Ascending aorta (tissue), 2 donors: ENCODE measurements around the gene BRIX1. TPM values are rescaled to one million over a fixed set of nuclear protein-coding genes. Genes with fewer than 3 reads are reported as not detected.

Experiments
- DNase-seq, 2 donors: peaks; one replicate each; pipeline ENCODE4 v3.0.0-alpha.2; 2019; ENCODE audit warnings: low spot score in 2 of 2
- H3K27ac ChIP-seq, 2 donors: fragments of 200-600 bp; sonication (generic); one replicate each; pipeline ENCODE4 v1.5.1; 2016 to 2017; ENCODE audit warnings: mild to moderate bottlenecking in 1 of 2
- H3K27me3 ChIP-seq: fragments of 200-600 bp; sonication (generic); one replicate; pipeline ENCODE4 v1.5.1; 2017
- H3K36me3 ChIP-seq, 2 donors: fragments of 200-600 bp; sonication (generic); one replicate each; pipeline ENCODE4 v1.5.1; 2016
- H3K4me1 ChIP-seq, 2 donors: fragments of 200-600 bp; sonication (generic); one replicate each; pipeline ENCODE4 v1.5.1; 2016 to 2017; ENCODE audit warnings: mild to moderate bottlenecking in 1 of 2
- H3K4me3 ChIP-seq, 2 donors: fragments of 200-600 bp; sonication (generic); one replicate each; pipeline ENCODE4 v1.5.1; 2016 to 2017; ENCODE audit warnings: mild to moderate bottlenecking in 1 of 2
- H3K9me3 ChIP-seq, 2 donors: fragments of 200-600 bp; sonication (generic); one replicate each; pipeline ENCODE4 v1.5.1; 2016
- CTCF ChIP-seq, 3 experiments: fragments of 200-600 bp in 2 of 3; fragments of 450-650 bp in 1 of 3; sonication (generic) in 2 of 3; IDR thresholded peaks; one replicate each; pipeline ENCODE4 v1.5.1; 2016 to 2019; ENCODE audit warnings: antibody characterized with exemption in 3 of 3, mild to moderate bottlenecking in 1 of 3, moderate library complexity in 1 of 3
- intact Hi-C: fragments of 100-400 bp; cut with DNase I; formaldehyde crosslinking; loops from one replicate; pipeline ENCODE4 v1.15.1; 2023
- total RNA-seq: library from RNA; depleted of rRNA; stranded (reverse); fragments of >200 nt; gene quantifications from one replicate; pipeline ENCODE4 v1.1.0, GENCODE V29; 2016

The BRIX1 gene
- 8.5 TPM for total RNA-seq

GRCh38 chr5:34915139-34915855 lies at the start of gene BRIX1, which contains the start of gene RAD1:
TSS of gene BRIX1 (plus strand) at chr5:34915711. CDS start at chr5:34915739, 28 bp downstream.
TSS of gene RAD1 (minus strand) at chr5:34915504. CDS start at chr5:34914892, 612 bp downstream.
- Histone ChIP-seq H3K9me3 (no peaks in the 10 kb centered on the region), H3K27me3 (no peaks in the 10 kb centered on the region), H3K4me3 (peak within 1 kb of the TSS; percentile 89 to 93), H3K4me1 (peaks cover 0 to 18% of the 10 kb centered on the region in 2 donors), H3K36me3 (peaks cover 3 to 19% of the 10 kb centered on the region in 2 donors), H3K27ac (peak within 1 kb of the TSS; percentile 85 to 87)
- intact Hi-C loops: loop anchor here (1.0 to 5.0 kb wide), 2 partner anchors 14 to 258 kb away; partner anchors contain the start of genes DNAJC21 and RAI14
- TF ChIP-seq CTCF (IDR thresholded peaks at IDR 0.05): peak in 1 of 3 experiments; percentile 22
- peak; percentile 88 to 98 for DNase-seq

DNA sequence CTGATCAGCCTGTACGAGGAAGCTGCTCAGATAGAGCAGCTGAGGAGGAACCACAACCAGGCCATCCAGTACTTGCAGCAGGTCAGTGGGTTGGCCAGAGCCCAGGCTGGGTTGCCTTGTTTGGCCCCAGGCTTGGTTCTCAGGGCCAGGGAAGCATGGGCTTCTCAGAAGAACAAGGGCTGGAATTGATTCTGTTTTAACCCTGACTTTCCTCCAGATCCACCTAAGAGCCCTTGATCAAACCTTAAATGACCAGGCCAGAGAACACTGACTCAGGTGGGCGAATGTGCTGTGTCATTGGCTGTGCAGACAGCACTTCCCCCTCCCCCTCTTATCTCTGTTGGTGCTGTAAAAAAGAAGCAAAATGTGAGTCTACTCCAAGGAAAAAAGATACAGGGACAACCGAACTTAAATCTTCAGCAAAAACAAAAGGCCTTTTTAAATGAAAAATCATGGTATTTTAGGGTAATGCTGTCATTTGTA lies 48.5 kb upstream of the BRIX1 start:
- no peak overlapping the region for H3K4me3 ChIP-seq
- H3K9me3 ChIP-seq: no peaks in the 10 kb centered on the region
- intact Hi-C loops: no loop called here
- H3K27me3 ChIP-seq: no peaks in the 10 kb centered on the region
- DNase-seq: no peak
- H3K36me3 ChIP-seq: no peaks in the 10 kb centered on the region
- peak overlapping the region in 1 of 2 donors; percentile 43 for H3K27ac ChIP-seq
- H3K4me1 ChIP-seq: peaks cover 0 to 5% of the 10 kb centered on the region in 2 donors
- no peak for TF ChIP-seq CTCF (IDR thresholded peaks at IDR 0.05)

GRCh38 chr5:34867660-34868059 lies 47.9 kb upstream of the BRIX1 start:
- H3K9me3 ChIP-seq: no peaks in the 10 kb centered on the region
- no peaks in the 10 kb centered on the region for H3K36me3 ChIP-seq
- H3K4me1 ChIP-seq: peaks cover 0 to 5% of the 10 kb centered on the region in 2 donors
- no peak overlapping the region for H3K27ac ChIP-seq
- intact Hi-C loops: no loop called here
- no peaks in the 10 kb centered on the region for H3K27me3 ChIP-seq
- no peak overlapping the region for H3K4me3 ChIP-seq
- TF ChIP-seq CTCF (IDR thresholded peaks at IDR 0.05): no peak
- no peak for DNase-seq

GRCh38 chr5:34868791-34869190 lies 46.7 kb upstream of the BRIX1 start:
- Histone ChIP-seq H3K4me1 (peaks cover 0 to 5% of the 10 kb centered on the region in 2 donors), H3K9me3 (no peaks in the 10 kb centered on the region), H3K4me3 (no peak overlapping the region), H3K36me3 (no peaks in the 10 kb centered on the region), H3K27ac (no peak overlapping the region), H3K27me3 (no peaks in the 10 kb centered on the region)
- intact Hi-C loops: no loop called here
- DNase-seq: no peak
- no peak for TF ChIP-seq CTCF (IDR thresholded peaks at IDR 0.05)

- no peak overlapping the region for H3K4me3 ChIP-seq
- no peaks in the 10 kb centered on the region for H3K27me3 ChIP-seq
- peaks cover 0 to 5% of the 10 kb centered on the region in 2 donors for H3K4me1 ChIP-seq
- no peak overlapping the region for H3K27ac ChIP-seq
- H3K9me3 ChIP-seq: no peaks in the 10 kb centered on the region
- no peak for DNase-seq
- intact Hi-C loops: no loop called here
- no peak for TF ChIP-seq CTCF (IDR thresholded peaks at IDR 0.05)
- H3K36me3 ChIP-seq: no peaks in the 10 kb centered on the region
Observed at GRCh38 chr5:34869256-34869655, 46.3 kb upstream of the BRIX1 start.
